HG03571 (cell line): Measurements from ENCODE around the gene CTRB1.
"Not testable (repeated sequence)": the region's sequence is repeated elsewhere in the genome, so short reads cannot be mapped to it uniquely, and the experiment has no call there.

Experiments used
- ATAC-seq: cut with Tn5 transposase; IDR thresholded peaks from one replicate; pipeline ENCODE4 v1.9.1; 2021; ENCODE audit not compliant: unreplicated experiment

Gene CTRB1

DNA sequence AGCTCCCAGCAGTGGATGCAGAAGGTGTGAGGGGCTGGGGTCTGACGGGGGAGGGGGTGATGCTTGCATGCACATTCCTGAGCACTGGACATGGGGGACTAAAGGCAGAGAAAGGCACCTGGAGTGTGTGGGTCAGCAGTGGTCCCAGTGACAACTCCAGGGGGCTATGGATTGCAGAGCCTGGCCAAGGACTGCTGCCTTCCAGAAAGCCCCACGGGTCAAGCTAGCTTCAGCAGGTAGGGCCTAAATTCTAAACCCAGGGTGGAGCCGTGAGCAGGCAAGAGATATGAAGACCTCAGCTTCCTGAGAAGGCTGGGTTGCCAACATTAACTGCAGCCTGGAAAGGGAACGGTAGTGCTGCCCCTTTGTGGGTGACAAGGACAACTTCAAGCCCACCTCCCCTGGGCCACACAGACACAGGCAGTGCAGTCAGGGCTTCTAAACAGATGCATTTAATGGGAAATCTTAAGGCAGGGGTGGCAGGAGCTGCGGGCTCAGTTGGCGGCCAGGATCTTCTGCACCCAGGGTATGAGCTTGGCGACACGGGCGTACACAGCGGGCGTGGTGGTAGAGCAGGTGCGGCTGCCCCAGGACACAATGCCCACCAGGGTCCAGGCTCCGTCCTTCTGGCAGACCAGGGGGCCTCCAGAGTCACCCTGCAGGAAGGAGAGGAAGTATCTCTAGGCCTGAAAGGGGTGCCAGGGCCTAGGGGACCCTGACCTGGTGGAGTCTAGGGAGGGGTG is 14.9 kb upstream of the CTRB1 start:
- no peak for ATAC-seq

DNA sequence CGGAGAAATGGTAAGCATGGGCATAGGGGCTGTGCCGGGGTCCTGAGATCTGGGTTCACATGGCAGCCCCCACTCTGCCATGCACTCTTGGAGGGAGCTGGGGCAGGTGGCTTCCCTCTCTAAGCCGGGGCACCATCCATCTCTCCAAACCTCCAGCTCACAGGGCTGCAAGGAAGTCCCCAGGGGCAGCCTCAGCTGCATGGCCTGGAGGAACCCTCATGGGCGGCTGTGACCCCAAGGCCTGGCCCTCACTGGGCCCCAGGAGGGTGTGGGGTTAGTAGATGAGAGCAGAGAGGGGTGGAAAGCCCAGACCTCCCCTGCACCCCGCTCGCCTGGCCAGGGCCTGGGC is 14.4 kb upstream of the CTRB1 start:
- ATAC-seq = no peak

DNA sequence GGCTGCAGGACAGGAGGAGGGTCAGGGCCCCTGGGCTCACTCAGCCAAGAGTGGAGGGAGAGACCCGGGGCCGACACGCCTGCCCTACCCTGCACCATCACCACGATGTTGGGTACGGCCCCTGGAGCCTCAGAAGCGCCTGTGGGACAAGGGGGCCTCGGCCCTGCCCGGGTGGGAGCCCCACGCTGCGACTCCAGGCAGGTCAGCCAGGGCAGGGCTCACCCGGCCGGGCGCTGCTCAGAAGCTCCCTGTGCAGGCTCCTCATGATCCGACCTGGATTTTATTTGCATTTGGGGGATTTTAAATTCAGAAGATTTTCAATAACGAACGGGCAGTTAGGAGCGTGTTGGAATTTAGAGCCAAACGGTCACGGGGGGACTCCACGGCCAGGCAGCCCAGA is 13.9 kb upstream of the CTRB1 start:
- ATAC-seq = not testable (repeated sequence)

DNA sequence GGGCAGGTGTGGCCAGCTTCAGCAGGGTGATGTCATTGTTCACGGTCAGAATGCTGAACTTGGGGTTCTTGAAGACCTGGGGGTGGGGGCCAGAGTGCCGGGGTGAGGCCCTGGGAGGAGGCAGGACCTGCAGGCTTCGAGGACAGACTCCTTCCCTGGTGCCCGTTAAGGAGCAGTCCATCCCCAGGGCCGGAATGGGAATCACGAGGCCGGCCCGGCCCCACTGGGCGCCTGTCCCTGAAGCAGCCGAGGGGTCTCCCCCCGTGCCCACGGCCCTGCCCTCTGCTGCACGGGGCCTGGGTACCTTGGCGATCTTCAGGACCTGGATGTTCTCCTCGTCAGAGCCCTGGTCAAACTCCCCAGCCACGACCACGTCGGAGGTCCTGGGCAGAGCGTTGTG is 13.3 kb upstream of the CTRB1 start:
- not testable (repeated sequence) for ATAC-seq

DNA sequence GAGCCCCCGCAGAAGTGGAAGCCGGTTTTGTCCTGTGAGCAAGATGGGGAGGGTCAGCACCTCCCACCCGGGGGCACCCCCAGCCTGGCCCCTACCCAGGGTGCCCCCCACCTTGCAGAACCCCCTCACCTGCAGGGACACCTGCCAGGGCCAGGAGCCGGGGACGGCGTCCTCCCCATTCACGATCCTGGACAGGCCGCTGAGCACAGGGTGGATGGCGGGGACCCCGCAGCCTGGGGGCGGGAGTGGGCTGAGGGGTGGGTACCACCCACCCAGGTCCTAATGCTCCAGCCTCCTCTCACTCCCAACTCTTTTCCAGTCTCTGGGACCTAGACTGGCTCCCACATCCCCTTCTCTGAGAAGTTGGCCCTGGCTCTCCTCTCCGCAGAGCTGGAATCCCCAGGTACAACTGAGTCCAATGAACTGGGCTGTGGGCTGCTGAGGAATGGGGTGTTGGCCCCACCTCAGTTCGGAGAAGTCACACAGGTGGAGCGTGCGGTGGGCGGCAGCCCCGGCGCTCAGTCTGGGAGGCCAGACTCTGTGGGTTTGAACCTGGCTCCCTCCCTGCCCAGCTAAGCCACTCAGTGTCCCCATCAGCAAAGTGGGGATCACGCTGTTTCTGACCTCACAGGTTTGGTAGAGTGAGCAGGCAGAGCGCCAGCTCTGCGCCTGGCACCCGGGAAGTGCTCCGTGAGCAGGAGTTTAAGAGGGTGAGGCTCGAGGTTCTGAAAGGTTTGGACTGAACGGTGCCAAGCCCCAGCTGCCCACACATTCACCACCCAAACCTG is 12.6 kb upstream of the CTRB1 start:
- ATAC-seq = not testable (repeated sequence)

DNA sequence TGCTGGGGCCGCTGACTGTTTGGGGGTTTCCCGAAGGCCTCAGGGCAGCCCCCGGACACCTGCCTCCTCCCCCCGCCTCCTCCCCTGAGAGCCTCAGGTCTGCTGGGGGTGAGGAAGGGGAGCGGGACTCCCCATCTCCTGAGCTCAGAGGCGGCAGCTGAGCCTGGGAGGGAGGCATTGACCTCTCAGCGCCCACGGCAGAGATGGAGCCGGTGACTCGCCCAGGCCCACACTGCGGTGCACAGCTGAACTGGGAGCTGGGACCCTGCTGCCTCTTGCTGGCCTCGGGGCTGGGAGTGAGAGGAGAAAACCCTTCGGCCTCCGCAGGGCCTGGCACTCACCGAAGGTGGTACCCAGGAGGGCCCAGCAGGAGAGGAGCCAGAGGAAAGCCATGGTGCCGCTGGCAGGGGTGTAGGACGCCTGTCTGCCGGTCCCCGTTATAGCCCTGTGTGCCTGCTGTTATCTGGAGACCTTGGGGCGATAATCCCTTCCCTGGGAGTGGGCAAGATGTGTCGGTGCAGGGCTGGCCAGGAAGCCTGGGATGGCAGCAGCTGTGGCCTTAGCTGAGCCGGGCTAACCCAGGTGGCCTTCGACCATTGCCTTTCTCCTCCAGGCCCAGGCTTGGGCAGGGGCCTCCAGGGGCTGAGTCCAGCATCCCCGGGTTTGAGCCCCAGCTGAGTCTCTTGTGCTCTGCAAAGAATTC is 11.9 kb upstream of the CTRB1 start, which contains the start of gene CTRB2:
Gene CTRB2, minus strand, starts transcription at position 413 of the 703 bp plus-strand sequence. Its CDS starts 20 bp downstream, at position 393.
- no peak for ATAC-seq

DNA sequence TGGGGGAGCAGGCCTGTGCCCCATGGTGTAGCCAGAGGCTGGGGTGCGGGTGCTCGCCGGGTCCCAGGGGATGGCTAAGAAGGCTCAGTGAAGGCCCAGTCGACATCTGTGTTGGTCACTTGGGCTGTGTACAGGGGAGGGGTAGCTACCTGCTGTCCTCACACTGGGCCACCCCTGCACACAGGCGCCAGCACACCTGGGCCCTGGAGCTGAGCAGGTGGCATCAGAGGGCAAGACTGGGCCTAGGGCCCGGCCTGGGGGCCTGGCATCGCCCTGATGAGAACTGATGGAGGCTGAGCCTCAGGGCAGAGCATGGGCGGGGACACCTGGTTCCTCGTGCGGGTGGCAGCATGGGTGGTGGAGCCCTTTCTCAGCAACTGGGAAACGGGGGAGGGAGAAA is 11.0 kb upstream of the CTRB1 start:
- no peak for ATAC-seq

DNA sequence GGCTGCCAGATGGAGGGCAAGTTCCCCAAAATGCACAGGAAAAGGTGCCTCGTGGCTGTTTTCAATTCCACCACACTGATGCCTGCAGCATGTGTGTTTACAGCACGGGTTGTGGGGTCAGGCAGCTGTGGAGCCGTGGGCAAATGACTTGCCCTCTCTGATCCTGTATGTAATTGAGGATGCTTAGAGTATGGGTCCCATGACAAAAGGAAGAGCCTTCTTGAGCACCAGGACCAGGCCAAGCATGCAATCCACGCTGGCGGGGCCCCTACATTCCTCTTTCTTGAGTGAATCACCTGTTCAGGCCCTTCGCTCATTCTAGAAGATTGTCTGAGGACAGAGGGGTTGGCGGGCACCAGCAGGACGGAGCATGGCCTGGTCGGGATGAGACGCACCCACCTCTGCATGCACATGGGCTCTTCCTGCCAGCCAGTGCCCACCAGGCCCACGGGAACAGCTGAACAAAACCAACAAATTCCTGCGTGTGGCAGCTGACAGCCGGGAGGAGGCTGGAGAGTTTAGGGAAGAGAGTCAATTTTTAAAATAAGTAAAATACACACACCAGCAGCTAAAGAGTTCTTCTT is 10.5 kb upstream of the CTRB1 start:
- ATAC-seq = no peak

DNA sequence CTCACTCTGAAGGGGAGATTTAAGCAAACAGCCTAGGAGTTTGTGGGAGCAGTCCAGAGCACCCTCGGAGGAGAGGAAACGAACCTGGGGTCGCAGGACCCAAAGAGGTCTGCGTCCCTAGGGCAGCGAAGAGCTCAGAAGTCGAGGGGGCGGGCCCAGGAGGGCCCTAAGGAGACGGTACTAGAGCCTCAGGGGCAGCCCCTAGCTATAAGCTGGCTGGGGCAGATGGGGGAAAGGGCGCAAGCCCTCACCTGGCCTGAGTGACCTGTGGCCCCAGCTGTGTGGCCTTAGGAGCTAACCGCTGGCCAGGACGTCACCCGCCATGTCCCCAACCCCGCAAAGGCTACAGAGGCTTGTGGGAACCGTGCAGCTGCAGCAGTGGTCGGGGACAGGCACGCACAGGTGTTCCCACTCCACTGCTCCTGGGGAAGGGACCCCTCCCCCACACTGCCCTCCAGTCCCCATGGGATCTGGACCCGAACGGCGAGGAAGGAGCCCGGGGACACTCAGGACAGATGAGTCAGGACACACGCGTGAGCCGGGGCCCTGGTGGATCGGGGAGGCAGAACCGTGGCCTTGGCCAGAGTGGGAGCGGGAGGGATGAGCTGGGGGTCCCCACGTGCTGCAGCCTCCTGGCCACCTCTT is 9.8 kb upstream of the CTRB1 start:
- ATAC-seq = no peak

DNA sequence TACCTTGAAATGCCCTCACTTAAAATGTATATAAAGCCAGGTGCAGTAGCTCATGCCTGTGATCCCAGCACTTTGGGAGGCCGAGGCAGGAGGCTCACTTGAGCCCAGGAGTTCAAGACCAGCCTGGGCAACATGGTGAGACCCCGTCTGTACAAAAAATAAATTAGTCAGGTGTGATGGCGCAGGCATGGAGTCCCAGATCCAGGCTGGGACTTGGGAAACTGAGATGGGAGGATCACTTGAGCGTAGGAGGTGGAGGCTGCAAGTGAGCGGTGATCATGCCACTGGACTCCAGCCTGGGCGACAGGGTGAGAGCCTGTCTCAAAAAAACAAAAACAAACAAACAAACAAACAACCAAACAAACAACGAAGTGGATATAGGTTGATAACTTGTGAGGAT is 9.3 kb upstream of the CTRB1 start:
- not testable (repeated sequence) for ATAC-seq

DNA sequence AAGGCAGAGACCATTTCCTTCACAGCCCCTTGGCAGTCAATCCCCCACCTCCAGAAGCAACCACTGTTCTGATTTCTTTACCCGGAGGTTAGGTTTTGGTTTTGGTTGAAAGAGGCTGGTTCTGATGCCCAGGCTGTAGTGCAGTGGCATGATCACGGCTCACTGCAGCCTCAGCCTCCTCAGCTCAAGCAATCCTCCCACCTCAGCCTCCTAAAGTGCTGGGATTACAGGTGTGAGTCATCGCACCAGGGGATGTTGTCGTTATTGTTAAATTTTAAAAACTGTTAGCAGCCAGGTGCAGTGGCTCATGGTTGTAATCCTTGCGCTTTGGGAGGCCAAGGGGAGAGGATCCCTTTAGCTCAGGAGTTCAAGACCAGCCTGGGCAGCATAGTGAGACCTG is 8.8 kb upstream of the CTRB1 start:
- no peak for ATAC-seq

DNA sequence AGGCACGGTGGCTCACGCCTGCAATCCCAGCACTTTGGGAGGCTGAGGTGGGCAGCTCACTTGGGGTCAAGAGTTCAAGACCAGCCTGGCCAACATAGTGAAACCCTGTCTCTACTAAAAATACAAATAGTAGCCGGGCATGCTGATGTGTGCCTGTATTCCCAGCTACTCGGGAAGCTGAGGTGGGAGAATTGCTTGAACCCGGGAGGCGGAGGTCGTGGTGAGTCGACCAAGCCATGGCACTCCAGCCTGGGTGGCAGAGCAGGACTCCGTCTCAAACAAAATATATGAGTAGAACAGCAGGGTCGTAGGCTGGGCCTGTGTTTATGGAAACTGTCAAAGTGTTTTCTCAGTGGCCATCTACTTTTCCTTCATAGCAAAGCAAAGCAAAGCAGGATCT is 7.5 kb upstream of the CTRB1 start:
- not testable (repeated sequence) for ATAC-seq

DNA sequence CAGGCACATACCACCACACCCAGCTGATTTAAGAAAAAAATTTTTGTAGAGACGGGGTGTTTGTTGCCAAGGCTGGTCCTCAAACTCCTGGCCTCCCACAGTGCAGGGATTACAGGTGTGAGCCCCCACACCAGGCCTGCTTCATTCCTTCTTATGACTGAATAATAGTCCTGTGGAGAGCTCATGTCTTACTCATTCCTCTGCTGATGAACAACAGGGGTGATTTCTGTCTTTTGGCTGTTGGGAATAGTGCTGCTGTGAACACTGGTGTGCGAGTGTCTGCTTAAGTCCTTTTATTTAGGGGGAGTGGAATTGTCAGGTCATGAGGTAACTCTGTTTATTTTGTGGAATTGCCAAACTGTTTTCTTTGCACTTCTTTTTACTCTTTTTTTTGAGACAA is 2.7 kb upstream of the CTRB1 start:
- ATAC-seq = no peak

DNA sequence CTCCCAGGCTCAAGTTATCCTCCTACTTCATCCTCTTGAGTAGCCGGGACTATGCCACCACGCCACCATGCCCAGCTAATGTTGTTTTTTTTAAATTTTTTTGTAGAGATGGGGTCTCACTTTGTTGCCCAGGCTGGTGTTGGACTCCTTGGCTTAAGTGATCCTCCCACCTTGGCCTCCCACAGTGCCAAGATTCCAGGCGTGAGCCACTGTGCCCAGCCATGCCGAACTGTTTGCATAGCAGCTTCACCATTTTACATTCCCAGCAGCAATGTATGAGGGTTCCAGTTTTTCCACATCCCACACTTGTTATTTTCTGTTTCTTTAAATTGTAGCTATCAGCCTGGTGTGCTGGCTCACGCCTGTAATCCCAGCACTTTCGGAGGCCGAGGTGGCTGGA is 2.2 kb upstream of the CTRB1 start:
- no peak for ATAC-seq

DNA sequence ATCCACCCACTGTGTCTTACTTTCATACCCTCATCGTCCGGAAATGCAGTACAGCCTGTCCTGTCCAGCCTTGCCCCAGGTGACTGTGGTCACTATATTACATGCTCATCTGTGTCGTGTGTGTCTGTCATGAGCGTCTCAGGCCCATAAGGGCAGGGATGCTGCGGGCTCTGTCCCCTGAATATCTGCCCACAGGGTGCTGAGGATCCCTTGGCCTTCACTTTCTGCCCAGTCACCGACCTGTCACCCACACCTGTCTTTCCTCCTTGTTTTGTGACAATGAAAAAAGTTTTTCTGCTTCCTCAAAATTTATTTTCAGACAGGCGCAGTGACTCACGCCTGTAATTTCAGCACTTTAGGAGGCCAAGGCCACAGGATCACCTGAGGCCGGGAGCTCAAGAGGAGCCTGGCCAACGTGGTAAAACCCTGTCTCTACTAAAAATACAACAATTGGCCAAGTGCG is 1.4 kb upstream of the CTRB1 start:
- ATAC-seq = no peak

DNA sequence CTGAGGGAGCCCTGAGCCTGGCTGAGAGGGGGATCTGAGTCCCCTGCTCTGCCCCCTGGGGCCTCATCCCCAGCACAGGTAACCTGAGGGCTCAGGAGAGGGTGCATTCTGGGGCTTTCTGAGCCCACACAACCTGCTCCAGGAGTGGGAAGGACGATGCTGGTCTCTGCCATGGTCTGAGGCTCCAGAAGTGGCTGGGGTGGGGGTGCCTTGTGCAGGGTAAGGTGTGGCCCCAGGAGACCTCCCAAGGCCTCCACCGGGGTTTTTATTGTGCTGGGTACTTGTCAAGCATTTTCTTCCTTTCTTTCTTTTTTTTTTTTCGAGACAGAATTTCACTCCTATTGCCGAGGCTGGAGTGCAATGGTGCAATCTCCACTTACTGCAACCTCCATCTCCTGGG is 300 bp downstream of the CTRB1 start:
- no peak for ATAC-seq

DNA sequence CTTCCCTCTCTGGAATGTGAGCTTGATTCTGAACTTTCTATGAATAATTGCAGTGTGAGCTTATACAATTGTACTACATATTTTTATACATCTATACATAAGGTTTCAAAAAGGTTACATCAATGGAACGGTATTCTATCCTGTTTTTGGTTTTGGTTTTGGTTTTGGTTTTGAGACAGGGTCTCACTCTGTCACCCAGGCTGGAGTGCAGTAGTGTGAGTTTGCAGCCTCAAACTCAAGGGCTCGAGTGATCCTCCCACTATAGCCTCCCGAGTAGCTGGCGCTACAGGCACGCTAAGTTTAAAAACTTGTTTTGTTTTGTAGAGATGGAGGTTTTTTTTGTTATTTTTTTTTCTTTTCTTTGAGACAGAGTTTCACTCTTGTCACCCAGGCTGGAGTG is 1.1 kb downstream of the CTRB1 start:
- ATAC-seq = no peak

DNA sequence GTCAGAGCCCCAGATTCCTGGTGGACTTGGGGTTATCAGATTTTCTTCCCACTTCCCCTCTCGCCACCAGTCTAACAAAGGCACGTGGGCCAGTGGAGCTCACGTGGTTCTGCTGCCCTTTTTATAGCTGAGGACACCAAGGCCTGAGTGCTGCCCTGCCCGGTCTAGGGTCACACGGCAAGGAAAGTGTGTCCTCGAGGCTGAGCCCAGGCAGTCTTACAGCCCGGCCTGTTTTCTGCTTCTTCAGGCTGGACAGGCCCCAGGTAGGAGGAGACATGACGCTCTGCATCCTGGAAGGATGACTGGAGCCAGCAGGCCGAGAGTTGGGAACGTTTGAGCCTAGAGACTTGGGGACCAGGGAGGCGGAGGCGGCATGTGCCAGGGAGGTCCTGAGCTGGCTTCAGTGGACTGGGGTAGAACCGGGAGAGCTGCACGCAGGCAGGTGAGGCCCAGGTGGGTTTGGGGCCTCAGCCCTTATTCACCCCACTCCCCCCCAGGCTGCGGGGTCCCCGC is 3.5 kb downstream of the CTRB1 start:
- no peak for ATAC-seq

DNA sequence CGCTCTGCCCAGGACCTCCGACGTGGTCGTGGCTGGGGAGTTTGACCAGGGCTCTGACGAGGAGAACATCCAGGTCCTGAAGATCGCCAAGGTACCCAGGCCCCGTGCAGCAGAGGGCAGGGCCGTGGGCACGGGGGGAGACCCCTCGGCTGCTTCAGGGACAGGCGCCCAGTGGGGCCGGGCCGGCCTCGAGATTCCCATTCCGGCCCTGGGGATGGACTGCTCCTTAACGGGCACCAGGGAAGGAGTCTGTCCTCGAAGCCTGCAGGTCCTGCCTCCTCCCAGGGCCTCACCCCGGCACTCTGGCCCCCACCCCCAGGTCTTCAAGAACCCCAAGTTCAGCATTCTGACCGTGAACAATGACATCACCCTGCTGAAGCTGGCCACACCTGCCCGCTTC is 4.3 kb downstream of the CTRB1 start:
- ATAC-seq = not testable (repeated sequence)

DNA sequence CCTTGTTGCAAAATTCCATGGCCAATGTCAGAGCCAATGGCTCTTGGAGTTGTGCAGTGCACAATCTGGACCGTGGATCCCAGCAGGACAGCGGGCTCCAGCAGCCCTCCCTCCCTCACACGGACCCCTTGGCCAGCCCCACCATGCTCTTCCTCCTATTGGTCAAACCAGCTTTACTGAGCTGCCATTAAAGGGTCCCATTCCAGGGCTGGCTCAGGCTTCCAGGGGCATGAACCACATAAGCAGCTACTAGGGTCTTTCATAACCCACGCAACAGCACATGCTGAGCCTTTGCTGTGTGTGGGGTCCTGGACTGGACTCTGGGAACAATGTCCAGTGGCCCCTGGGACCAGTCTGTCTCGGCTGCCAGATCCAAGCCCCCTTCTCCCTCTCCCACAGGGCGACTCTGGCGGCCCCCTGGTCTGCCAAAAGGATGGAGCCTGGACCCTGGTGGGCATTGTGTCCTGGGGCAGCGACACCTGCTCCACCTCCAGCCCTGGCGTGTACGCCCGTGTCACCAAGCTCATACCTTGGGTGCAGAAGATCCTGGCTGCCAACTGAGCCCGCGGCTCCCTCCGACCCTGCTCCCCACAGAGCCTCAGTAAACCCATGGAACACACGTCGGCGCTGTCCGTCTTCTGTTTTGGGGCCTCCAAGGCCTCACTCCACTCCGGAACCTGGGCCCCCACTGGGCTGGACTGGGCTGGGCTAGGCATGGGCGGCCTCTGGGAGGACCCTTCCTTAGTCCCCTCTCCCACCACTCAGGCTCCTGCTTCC is 5.7 kb downstream of the CTRB1 start:
- no peak for ATAC-seq
